GM18867 (cell line): ENCODE data around the gene TLX2.

Experiments used
- ATAC-seq: cut with Tn5 transposase; IDR thresholded peaks from one replicate; pipeline ENCODE4 v1.9.1; 2021; ENCODE audit warnings: mild to moderate bottlenecking, moderate library complexity; ENCODE audit not compliant: unreplicated experiment

Gene TLX2

DNA sequence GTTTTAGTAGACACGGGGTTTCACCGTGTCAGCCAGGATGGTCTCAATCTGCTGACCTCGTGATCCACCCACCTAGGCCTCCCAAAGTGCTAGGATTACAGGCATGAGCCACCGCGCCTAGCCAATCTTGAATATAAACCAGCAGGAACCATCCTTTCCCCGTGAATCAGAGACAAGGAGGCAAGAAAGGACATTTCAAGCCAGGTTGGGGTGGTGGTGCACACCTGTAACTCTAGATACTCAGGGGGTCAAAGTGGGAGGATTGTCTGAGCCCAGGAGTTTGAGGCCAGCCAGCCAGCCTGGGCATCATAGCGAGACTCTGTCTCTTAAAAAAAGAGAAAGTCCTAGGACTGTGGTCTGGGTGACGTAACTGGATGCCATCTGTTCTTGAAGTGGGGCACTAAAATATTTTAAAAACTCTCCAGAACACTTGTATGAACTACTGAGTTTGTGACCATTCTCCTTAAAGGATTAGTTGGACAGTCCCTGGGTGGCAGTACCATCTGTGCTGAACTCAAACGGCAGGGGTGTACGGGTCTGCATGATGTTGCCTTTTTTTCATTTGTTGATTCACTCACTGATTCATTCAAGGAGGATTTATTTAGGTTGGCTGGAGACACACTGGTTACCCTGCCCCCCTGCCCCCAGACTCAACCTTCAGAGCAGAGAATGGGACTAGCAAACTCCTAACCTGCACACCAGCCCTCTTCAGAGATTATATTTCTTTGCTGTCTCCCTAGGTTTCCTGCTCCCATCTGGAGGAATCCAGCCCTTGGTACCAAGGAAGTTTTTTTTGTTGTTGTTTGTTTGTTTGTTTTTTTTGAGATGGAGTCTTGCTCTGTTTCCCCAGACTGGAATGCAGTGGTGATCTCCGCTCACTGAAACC lies 2.9 kb upstream of the TLX2 start:
- ATAC-seq = no peak

DNA sequence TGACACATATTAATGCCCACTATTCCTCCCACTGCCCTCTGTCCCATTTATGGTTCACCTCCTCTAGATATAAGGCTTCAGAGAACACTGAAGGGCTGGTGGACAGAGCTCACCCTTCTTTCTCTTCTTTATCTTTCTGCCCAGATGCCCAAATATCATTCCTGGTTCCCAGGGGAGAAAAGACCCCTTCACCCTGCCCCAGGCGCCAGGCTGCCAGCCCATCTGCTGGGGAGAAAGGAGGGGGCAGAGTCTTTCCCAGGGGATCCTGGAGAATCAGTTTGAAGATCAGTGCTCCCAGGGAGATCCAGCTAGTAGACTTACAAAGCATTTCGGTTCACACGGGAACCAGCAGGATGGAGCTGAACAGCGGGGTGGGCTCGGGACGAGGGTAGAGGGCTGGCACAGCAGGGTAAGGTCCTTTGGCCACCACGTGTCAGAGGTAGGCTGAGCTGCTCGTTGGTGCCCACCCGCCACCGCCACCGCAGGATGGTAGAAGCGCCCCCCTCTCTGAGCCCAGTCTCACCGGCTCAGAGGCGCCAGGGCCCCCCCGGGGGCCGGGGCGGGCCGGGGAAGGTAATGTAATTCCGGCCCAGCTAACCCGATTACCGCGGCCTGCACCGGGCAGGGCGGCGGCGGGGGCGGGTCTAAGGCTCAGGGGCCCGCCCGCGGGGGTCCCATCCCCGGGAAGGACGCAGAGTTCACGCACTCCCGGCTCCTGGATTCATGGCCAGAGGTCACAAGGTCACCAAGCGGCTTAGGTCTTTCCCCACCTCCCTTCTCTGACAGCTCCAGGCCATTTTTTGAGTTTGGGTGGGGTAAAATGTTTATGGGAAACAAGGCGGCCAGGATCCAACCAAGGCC lies 1.3 kb upstream of the TLX2 start:
- no peak for ATAC-seq

DNA sequence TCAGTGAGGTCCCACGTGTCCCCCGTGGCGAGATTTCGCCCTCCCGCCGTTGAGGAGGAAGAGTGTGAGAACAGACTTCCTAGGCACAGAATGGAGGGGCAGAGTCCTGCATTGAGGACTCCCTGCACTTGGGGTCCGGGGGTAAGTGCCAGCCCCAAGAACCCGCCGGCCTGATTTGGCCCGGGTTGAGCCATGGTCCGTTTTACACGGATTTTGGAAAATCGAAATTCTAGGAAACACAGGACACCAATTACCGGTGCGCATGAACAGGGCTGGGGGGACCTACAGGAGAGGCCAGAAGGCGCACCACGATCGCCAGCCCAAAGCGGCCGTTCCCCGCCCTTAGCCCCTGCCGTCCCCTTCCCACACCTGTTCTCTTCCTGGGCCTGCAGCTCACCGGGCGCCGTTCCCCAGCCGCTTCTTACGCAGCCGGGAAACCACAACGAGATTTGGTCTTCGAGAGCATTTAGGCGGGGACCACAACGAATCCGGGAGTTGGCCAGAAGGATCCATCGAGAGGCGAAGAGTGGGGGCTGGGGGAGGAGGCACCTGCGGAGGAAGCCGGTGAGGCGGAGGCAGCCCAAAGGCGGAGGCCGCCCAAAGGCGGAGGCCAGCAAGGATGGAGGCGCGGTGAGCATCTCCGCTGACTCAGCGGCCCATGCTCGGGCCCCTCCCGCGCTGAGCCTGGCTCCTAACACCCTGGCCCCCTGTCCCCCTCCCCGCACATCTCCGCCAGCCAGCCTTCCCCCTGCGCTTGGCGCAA lies 464 bp upstream of the TLX2 start:
- ATAC-seq = no peak

DNA sequence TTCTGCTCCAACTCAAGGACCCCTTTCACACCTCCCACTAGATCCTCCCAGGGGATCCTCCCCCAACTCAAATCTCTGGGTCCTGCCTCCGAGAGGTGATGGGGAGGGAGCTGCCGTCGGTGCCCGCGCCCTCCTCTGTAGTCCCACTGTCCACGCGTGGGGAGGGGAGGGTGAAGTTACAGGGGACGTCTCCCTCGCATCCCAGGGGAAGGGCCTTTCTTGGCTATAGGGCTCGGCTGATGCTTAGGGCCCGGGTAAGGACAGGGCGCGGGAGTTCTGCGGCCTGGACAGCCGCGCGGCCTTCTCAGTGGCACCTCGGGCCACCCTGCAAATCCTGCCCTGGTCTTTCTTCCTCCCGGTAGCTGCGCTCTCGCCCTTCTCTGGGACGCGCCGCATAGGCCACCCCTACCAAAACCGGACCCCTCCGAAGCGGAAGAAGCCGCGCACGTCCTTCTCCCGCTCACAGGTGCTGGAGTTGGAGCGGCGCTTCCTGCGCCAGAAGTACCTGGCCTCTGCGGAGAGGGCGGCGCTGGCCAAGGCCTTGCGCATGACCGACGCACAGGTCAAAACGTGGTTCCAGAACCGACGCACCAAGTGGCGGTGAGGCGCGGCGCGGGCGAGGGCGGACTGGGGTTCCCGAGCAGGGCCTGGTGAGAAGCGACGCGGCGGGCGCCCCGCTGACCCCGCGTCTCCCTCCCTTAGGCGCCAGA lies 1.2 kb downstream of the TLX2 start:
- no peak for ATAC-seq

DNA sequence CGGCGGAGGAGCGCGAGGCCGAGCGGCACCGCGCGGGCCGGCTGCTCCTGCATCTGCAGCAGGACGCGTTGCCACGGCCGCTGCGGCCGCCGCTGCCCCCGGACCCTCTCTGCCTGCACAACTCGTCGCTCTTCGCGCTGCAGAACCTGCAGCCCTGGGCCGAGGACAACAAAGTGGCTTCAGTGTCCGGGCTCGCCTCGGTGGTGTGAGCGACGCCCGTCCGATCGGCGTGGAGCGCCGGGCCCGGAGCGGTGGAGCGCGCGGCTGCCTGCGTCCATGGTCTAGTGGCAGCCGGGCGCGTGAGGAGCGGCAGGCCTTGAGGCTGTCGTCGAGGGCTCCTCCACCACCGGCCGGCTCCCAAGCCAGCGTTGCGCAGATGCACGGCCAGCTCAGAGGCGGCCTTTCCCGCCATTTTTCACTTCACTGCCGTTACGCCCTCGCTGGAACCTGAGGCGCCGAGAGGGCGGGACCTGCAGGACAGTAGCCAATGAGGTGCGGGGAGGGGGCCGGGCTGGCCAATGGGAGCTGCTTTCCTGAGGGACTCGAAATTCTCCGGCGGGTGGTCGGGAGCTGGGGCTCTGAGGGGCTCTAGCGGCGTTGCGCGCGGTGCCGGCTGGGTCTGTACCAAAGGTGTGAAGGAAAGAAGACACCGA lies 1.9 kb downstream of the TLX2 start:
- ATAC-seq = no peak

DNA sequence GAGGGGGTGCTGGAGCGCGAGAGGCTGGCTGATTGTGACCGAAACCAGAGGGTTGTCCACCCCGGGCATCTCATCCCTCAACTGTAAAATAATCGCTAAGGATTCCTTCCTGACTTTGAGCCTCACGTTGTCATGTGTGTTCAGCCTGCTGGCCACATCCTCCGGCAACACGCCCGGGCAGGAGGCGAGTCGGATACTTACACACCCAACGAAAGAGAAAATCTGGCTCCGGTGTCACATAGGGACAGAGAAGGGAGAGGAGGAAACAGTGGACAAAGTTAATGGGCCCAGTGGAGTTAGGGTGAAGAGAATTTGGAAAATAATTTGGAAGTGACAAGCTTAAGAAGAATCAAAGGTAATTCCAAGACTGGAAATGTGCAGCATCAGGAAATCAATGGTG lies 2.4 kb downstream of the TLX2 start:
- no peak for ATAC-seq

DNA sequence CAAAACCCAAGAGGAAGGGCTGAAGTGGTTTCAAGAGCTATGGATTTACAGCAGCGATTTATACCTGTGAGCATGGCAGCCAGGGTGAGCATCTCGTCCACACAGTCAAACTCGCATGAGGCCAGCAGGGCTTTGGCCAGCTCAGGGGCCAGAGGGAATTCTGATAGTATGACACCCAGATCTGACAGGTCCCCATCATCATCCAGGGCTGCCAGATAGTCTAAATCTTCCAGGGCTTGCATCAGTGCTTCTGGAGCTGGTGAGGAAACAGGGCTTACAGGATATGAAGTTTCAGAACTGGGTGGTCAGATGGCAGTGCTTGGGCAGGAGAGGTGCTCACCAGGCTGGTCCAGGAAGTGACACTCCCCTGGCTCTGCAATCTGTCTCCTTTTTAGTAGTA lies 8.3 kb downstream of the TLX2 start:
- ATAC-seq = no peak

DNA sequence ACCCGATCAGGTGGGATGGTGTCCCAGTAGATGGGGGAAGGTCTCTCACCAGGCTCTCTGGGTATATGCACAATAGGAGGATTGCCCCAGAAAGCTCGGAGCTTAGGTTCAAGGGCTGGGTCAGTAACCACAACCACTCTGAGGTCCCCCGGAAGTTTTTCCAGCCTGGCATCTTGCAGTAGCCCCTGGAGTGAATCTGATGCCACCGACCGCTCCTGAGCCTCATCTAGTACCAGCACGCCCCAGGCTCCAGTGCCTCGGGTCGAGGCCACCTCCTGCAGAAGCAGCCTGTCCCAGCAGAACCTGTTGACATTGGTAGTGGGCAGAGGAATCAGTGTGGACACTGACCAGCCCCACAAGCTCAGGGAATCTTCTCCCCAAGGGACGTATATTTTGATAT lies 9.8 kb downstream of the TLX2 start:
- no peak for ATAC-seq

DNA sequence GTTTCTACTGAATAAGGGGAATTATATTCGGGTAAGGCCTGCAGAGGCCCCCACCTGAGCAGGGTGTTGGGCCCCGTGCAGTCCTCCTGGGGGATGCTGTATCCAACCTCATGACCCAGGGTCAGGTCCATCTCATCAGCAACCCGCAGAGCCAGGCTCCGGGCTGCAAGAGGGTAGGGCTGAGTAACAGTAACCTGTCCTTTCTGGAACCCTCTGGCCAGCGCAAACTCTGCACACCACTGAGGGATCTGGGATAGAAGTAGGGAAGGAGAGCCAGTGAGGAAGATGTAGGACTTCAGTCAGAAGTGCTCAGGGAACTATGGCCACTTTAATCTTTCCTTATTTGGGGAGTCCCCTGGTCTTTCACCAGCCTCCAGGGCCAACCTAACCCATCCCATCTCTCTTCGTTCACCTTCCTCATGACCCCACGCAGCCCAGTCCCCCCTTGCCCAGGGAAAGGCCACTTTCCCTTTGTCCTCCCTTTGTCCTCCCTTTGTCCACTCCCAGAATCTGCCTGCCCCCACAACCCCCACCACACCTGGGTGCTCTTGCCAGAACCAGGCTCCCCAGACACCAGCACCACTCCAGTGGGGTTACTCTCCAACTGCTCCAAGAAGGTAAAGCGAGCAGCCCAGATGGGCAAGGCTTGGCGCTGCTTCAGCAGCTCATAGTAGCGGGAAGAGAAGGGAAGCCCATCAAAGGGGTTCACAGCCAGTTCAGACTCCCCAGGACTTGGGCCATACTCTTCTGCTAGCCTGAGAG lies 10.9 kb downstream of the TLX2 start:
- no peak for ATAC-seq

DNA sequence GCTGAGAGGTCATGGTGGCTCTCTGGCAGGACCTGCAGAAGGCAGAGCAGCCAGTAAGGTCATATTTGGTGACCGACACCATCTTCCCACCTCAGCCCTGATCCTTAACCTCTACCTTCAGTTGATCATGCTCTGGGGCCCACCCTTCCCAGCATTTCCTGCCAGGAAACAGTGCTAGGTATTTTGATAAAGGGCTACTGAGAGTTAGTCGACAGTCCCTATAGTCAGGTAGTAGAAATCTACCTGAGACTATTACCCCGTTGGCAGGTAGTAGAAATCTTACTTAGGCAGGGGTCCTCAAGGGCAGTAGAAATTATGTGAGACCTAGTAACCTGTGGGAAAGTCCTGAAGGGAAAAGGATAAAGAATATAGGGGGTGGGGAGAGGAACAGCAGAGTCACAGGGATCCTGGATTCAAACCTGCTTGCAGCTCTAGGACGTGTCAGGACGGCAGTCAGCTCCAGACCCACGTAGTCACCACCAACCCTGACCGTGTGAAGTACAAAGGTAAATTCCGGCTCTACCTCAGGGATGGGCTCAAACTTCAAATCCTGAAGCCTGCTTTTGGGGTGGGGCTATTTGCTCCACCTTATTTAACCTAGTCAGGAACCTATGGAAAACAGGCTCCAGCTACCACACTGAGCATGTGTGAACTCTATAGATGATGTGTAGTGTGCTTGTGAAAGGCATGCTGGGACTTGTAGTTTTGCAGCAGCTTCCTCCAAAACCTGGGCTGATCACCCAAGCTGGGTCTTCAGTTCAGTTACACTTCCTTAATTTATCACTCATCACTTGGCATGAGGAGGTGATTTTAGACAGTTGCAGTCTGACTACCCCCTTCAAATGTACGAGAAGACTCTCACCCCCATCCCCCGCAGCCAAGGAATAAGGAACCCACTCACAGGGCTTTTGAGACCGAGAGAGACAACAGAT lies 11.7 kb downstream of the TLX2 start, which contains the start of gene DQX1:
TSS of gene DQX1 (minus strand) at position 515 of the 932 bp plus-strand sequence. CDS start at position 13, 502 bp downstream.
- ATAC-seq = no peak

DNA sequence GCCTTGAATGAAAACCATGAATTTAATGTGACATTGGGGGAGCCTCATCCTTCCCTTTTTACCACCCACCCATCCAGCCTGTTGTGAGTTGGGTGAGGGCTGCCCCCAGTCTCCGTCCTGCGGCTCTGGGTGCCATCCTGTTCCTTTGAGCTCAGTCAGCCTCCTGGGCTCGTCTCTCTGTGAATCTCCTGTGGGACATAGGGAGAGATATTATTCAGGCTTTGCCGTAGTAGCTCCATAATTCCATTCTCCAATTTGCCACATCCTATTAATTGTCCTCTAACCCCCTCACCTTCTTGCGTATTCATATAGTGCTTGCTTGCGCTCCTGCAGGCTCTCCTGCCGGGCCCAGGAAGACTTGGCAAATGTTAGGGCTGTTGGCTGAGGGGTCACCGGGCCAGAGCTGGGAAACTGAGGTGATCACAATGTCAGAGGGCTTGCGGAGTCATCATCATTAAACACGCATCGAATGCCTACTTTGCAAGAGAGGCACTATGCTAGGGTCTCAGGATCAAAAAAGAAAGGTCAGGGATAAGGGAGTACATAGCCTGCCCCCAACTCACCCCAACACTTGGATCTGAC lies 12.5 kb downstream of the TLX2 start:
- ATAC-seq = no peak

DNA sequence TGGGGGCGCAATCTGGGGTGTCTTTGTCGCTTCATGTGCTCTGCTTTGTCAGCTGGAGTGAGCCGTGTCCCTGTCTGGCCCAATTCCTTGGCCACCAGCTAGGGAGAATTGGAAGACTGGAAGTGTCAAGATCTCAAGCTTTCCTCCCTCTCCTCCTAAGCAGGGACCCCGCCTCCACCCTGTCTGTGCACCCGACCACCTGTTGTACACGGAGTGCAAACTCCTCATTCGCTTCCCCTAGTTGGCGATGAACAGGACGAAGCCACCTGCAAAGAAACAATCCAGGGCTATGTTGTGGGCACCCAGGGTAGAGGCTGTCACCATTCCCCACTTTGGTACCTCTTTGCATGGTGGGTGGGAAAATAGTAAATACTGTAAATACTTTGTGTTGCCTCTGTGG lies 13.5 kb downstream of the TLX2 start:
- no peak for ATAC-seq

DNA sequence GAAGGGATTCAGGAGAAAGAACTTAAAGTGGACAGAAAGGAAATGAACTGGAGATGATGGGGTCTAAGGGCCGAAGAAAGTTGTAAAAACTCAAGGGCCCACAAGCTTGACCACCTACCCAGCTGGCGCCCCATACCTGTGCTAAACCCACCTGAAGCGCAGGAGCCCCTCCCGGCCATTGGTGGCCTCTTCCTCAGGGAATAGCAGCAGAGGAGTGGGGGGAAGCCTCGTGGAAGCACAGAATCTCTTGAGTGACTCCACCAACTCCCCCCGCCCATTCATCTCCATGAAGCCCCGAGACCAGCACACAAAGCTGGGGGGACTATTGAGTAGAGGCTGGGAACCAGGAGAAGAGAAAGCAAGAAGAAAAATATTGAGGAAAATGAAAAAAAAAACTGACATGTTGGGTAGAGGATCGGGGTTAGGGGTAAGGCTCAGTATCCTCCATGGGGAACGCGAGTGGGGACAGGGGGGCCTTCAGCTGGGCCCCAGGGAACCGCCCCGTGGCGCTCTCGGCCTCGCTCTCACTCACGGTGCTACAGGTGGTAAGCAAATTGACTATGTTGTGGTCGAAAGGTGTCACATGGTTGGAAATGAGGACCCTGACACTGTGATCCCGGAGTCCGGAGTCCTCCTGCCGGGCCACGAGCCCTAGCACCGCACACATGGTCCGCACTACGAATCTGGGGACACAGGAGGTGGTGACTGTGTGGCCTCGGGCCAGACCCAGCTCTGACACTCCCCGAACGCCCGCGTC lies 14.5 kb downstream of the TLX2 start:
- ATAC-seq = peak; percentile 7

DNA sequence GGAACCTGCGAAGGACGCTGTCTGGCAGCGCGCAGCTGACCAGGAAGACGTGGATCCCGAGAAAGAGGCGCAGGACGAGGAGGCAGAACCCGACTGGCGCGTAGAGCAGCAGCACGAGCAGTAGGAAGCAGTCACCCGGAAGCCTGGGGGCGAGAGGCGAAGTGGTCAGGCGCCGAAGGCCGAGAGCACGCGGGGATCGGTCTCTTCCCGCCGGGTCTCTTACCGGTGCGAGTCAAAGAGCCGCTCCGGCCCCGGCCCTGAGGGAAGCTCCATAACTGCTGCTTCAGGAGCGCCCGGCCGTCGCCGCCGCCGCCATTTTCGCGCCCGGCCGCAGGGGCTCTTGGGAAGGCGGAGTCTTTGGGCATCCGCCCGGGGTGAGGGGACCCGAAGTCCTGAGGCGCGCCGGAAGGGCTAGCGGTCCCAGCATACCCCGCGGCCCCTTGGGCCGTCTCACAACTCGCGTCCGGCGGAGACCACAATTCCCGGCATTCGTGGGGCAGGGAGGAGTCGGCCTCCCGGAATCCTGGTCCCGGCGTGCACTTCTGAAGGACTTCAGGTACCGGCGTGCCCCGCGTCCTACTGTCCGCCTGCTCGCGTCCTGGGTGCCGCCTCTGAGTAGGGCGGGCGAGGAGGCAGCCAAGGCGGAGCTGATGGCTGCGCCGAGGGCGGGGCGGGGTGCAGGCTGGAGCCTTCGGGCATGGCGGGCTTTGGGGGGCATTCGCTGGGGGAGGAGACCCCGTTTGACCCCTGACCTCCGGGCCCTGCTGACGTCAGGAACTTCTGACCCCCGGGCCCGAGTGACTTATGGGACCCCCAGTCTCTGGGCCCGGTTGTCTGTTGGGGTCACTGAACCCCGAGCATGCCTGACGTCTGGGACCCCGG lies 15.3 kb downstream of the TLX2 start, which contains the start of the genes AUP1 and HTRA2:
TSS of gene AUP1 (minus strand) at position 350 of the 882 bp plus-strand sequence. CDS start at position 273, 77 bp downstream.
TSS of gene HTRA2 (plus strand) at position 577 of the 882 bp plus-strand sequence. CDS start at position 651, 74 bp downstream.
- peak; percentile 84 for ATAC-seq

DNA sequence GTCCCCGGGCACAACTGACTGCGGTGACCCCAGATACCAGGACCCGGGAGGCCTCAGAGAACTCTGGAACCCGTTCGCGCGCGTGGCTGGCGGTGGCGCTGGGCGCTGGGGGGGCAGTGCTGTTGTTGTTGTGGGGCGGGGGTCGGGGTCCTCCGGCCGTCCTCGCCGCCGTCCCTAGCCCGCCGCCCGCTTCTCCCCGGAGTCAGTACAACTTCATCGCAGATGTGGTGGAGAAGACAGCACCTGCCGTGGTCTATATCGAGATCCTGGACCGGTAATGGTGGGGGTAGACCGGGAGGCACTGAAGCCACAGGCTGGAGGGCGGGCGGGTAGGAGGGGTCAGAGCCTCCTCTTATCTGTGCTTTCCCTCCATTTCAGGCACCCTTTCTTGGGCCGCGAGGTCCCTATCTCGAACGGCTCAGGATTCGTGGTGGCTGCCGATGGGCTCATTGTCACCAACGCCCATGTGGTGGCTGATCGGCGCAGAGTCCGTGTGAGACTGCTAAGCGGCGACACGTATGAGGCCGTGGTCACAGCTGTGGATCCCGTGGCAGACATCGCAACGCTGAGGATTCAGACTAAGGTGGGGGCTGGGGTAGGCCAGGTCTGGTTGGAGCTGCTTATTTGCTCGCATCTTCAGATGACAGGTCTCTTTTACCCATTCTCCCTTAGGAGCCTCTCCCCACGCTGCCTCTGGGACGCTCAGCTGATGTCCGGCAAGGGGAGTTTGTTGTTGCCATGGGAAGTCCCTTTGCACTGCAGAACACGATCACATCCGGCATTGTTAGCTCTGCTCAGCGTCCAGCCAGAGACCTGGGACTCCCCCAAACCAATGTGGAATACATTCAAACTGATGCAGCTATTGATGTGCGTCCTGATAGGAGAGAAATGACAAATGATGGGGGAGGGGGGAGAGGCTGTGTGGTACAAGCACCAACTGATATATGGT lies 16.3 kb downstream of the TLX2 start:
- peak; percentile 23 for ATAC-seq
